ENCODE data around the gene ZYX. TPM values are rescaled to one million over a fixed set of nuclear protein-coding genes. Genes with fewer than 3 reads are reported as not detected.

ZYX gene
- total RNA-seq, 6 experiments from 2014 or later = 491 to 576 (median 546) TPM

- Mint-ChIP-seq H3K4me3 (no peak overlapping the region), H3K9me3 (no peaks in the 10 kb centered on the region), H3K27me3 (ENCODE audit: insufficient read depth) (no peaks in the 10 kb centered on the region), H3K27ac (no peak overlapping the region), H3K4me1 (ENCODE audit: low read depth) (peaks cover 27% of the 10 kb centered on the region), H3K36me3 (ENCODE audit: low read depth) (no peaks in the 10 kb centered on the region)
- TF ChIP-seq CTCF (IDR thresholded peaks at IDR 0.05) = no peak
- no peak for DNase-seq
Observed at GRCh38 chr7:143426479-143427142, 45.5 kb downstream of the ZYX start.

- Mint-ChIP-seq H3K9me3 (no peaks in the 10 kb centered on the region), H3K4me3 (peak overlapping the region; percentile 9; the same call in 1 of the 2 replicates), H3K4me1 (ENCODE audit: low read depth) (peaks cover 27% of the 10 kb centered on the region), H3K27ac (peak overlapping the region; percentile 66), H3K27me3 (ENCODE audit: insufficient read depth) (no peaks in the 10 kb centered on the region), H3K36me3 (ENCODE audit: low read depth) (no peaks in the 10 kb centered on the region)
- TF ChIP-seq CTCF (IDR thresholded peaks at IDR 0.05) = no peak
- DNase-seq = no peak
Observed at GRCh38 chr7:143429770-143430698, 48.9 kb downstream of the ZYX start.

- Mint-ChIP-seq H3K27me3 (ENCODE audit: insufficient read depth) (no peaks in the 10 kb centered on the region), H3K9me3 (no peaks in the 10 kb centered on the region), H3K4me3 (peak overlapping the region; percentile 6; the same call in 1 of the 2 replicates), H3K4me1 (ENCODE audit: low read depth) (peaks cover 32% of the 10 kb centered on the region), H3K27ac (peak overlapping the region; percentile 66; the same call in 1 of the 2 replicates), H3K36me3 (ENCODE audit: low read depth) (no peaks in the 10 kb centered on the region)
- no peak for DNase-seq
- TF ChIP-seq CTCF (IDR thresholded peaks at IDR 0.05) = no peak
Observed at GRCh38 chr7:143431109-143431508, 50.0 kb downstream of the ZYX start.

- Mint-ChIP-seq H3K4me1 (ENCODE audit: low read depth) (peaks cover 27% of the 10 kb centered on the region), H3K36me3 (ENCODE audit: low read depth) (no peaks in the 10 kb centered on the region), H3K9me3 (no peaks in the 10 kb centered on the region), H3K27ac (no peak overlapping the region), H3K4me3 (no peak overlapping the region), H3K27me3 (ENCODE audit: insufficient read depth) (peaks cover 1% of the 10 kb centered on the region)
- no peak for TF ChIP-seq CTCF (IDR thresholded peaks at IDR 0.05)
- DNase-seq = no peak
Observed at GRCh38 chr7:143433759-143434158, 52.6 kb downstream of the ZYX start.

GRCh38 chr7:143434660-143435059 is 53.5 kb downstream of the ZYX start:
- no peak for DNase-seq
- H3K4me3 Mint-ChIP-seq = no peak overlapping the region
- no peak overlapping the region for H3K27ac Mint-ChIP-seq
- H3K27me3 Mint-ChIP-seq (ENCODE audit: insufficient read depth) = peaks cover 1% of the 10 kb centered on the region
- no peaks in the 10 kb centered on the region for H3K36me3 Mint-ChIP-seq (ENCODE audit: low read depth)
- no peak for TF ChIP-seq CTCF (IDR thresholded peaks at IDR 0.05)
- H3K9me3 Mint-ChIP-seq = no peaks in the 10 kb centered on the region
- H3K4me1 Mint-ChIP-seq (ENCODE audit: low read depth) = peaks cover 24% of the 10 kb centered on the region
